Cerebellar cortex (tissue), 1 donor: ENCODE measurements around the gene ZNF350.
"Not testable (repeated sequence)": the region's sequence is repeated elsewhere in the genome, so short reads cannot be mapped to it uniquely, and the experiment has no call there.

Experiments used
- DNase-seq: peaks from one replicate; pipeline ENCODE4 v3.0.0-alpha.2; 2015; ENCODE audit warnings: low spot score

Gene ZNF350

DNA sequence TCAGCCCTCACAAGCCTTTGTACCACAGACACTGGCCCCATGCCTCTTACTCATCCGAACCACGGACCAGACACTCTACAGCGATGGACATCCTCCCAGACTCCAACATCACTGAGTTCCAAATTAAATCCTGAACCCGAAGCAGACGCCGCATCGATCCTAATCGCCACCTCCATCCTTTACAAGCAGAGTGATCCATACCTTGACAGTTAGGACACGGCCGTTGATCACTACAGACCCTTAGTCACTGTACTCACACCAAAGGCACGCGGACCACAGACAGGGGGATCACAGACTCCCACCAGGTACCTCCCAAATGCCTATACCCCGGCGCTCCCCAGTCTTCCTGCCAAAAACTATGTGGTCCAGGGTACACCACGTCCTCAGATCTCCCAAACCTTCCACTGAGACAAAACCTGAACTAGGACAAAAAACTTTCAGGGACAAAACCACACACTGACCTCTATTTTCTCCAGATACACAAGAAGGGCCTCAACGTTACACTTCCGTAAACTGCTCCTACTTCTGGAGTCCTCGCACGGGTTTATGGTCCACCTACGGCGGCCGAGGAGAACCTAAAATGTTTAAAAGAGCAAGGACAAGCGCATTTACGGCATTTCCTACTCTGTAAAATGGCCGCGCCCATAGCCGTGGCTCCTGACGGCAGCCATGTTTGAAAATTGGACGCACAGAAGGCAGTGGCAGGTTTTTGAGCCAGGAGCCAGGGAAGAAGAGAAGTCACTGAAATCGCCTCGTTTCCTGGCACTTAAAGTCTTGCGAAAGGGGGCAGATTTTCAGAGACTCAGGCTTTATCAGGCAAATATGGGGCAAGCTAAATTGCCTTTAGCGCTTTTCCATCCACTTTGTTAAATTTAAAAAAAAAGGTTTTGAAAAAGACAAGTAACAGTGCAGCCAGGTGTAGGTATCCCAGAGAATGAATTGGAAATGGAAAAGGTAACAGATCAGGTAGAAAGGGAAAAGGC, at the start of gene ZNF350:
ZNF350 (minus strand) TSS at position 532 of the 983 bp plus-strand sequence. CDS start 12,480 bp downstream, outside the sequence.
- peak; percentile 98 for DNase-seq

DNA sequence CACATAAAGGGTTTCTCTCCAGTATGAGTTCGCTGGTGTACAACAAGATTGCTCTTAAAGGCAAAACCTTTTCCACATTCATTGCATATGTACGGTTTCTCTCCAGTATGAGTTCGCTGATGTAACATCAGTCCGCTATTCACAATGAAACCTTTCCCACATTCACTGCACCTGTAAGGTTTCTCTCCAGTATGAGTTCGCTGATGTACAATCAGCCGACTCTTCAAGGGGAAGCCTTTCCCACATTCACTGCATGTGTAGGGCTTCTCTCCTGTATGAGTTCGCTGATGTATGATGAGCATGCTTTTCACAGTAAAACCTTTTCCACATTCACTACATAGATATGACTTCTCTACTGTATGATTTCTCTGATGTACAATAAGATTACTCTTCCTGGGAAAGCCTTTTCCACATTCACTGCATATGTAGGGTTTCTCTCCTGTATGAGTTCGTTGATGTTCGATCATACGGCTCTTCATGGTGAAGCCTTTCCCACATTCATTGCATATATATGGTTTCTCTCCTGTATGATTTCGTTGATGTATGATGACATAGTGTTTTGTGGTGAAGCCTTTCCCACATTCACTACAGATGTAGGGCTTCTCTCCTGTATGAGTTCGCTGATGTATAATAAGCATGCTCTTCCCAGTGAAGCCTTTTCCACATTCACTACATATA, 47.5 kb upstream of the ZNF350 start:
- DNase-seq: no peak

GRCh38 chr19:52028780-52029123, 42.1 kb upstream of the ZNF350 start:
- DNase-seq: no peak

DNA sequence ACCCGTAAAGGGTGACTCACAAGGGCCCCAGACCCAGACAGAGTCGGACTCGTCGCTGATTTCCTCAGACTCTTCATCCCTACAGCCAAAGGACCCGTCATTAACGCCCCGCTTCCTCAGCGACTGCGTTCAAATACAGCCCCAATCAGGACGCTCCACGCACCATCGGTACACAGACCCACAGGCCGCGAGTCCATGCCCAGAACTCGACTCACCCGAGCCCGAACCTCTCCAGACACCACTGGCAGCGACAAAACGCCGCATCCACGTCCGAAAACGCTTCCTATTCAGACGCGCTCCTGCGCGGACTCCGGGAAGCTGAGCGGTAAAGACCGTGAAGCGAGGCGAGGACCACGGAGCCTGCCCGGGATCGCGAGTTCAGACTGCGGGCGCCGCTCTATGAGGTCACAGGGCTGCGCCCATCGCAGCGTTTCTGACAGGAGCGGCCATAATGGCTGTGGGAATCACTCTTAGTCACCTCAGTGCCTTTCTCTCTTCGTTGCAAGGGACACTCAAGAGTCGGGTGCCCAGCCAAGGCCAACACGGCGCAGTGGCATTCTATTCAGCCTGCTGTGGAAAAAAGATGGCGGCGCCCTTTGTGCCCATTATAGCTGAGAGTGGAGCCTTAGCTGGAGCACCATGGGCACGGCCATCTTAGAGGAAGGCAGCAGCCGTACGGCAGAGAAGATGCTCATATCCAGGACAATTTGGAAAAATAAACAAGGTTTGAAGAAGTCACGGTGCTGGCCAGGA, 41.6 kb upstream of the ZNF350 start, which contains the start of gene ZNF614:
ZNF614 (minus strand) TSS at position 353 of the 753 bp plus-strand sequence. CDS start 2,634 bp downstream, outside the sequence.
- DNase-seq: peak; percentile 93

- DNase-seq: not testable (repeated sequence)
These were observed 39.8 kb upstream of the ZNF350 start for GRCh38 chr19:52026255-52026990.

GRCh38 chr19:52024478-52024877, 37.8 kb upstream of the ZNF350 start:
- DNase-seq: not testable (repeated sequence)

- no peak for DNase-seq
These were observed 35.6 kb upstream of the ZNF350 start for GRCh38 chr19:52022193-52022592.

GRCh38 chr19:52020506-52020905, 33.9 kb upstream of the ZNF350 start:
- DNase-seq: no peak

- DNase-seq: no peak
These were observed 24.0 kb upstream of the ZNF350 start for GRCh38 chr19:52010674-52011073.

DNA sequence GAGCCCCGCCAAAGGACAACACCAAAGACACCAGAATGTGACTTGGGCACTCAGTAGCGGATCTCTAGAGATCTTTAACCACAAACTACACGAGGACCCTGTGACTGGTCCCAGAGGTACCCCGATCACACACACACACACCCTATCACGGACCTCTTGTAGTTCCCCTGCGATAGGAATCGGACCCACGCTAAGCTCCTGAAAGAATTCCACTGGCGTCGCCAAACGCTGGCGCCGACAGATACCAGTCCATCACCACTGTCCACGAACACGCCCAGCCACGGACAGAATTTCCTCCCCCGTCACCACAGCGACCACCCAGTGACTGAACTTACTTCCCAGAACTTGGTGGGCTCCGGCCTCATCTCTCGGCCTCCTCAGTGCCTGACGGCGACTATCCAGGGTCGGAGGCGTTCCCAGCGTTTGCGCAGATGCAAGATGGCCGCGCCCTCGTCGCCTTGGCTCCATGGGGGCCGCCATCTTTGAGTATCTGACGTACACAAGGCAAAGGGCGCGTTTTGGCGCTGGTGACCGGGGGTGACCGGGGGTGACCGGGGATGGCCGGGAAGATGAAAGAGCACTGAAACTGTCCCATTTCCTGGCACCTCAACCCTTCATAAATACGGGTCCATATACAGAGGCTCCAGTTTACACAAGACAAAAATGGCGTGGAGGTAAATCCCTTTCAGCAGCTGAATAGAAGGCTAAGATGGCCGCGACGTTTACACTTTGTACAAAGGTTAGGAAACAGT, 21.3 kb upstream of the ZNF350 start, which contains the start of gene ZNF615:
ZNF615 (minus strand) TSS at position 406 of the 752 bp plus-strand sequence. CDS start 4,500 bp downstream, outside the sequence.
- peak; percentile 92 for DNase-seq

DNA sequence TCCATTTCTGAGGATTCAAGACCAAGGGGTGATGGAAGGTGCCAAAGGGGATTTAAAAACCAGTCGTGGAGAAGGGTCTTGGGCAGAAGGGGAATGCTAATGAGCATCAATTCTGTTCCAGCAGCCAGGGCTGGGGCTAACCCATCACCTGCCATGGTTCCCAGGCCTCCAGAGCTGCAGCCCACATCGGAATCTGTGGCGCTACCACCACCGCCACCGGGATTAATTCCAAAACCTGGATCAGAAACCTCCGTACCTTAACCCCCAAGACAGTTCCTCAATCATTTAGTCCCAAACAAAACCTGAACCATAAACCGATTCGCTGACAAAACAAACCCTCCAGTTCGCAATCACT, 20.8 kb upstream of the ZNF350 start:
- DNase-seq: no peak

- no peak for DNase-seq
These were observed 7.5 kb upstream of the ZNF350 start for GRCh38 chr19:51994048-51994644.

GRCh38 chr19:51993422-51993821, 6.8 kb upstream of the ZNF350 start:
- DNase-seq: no peak

- no peak for DNase-seq
These were observed 3.3 kb downstream of the ZNF350 start for GRCh38 chr19:51983361-51983760.

GRCh38 chr19:51980926-51981325, 5.7 kb downstream of the ZNF350 start:
- not testable (repeated sequence) for DNase-seq

GRCh38 chr19:51980116-51980736, 6.4 kb downstream of the ZNF350 start:
- no peak for DNase-seq

DNA sequence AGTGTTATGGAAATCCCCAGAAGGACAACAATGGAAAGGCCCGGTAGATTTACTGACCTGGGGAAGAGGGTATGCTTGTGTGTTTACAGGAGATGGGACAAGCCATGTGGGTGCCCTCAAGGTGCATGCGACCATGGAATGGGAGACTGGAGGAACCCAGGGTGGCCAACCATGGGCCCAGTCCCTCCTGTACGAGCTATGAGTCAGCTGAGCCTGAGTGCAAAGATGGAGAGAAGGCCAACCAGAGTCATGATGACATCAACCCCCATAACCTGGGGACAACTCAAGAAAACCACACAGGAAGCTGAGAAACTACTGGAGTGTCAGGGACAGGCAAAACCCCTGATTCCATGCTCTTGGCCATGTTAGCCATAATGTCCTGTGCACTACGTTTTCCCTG, 7.8 kb downstream of the ZNF350 start:
- DNase-seq: no peak

DNA sequence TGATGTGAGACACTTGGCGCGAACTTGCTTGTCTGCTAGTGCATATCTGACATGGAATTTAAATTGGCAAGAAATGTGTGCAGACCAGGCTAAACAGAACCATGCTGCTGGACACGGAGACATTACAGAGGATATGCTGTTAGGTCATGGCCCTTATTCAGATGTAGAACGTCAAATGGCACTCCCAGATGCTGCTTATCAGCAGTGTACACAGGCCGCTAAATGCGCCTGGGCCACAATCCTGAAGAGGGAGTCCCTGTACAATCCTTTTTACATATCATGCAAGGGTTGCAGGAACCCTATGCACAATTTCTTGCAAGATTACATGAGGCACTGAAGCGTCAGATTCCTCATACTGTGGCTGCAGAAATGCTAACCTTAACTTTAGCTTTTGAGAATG, 9.3 kb downstream of the ZNF350 start:
- DNase-seq: no peak

DNA sequence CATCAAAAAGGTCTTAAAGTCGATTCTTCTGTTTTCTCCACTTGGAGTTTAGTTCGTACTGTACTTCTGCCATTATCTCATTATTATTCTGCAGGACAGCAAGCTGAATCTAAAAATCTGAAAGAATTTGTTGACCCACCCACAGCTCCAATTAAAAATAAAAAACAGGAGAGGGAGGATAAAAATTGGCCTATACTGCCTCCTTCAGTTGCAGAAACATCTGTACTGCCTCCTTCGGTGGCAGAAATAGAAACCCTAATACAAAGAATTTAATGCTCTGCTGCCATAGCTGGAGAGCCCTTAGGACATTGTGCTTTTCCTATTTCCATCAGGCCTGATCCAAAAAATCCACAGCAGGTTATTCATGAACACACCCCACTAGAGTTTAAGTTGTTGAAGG, 9.8 kb downstream of the ZNF350 start:
- no peak for DNase-seq

GRCh38 chr19:51975787-51976186, 10.9 kb downstream of the ZNF350 start:
- not testable (repeated sequence) for DNase-seq
